ENCODE data around the gene KDM2B.
A peak's percentile ranks its signal among the peaks of the same experiment; 100 is the strongest.

Gene KDM2B

DNA sequence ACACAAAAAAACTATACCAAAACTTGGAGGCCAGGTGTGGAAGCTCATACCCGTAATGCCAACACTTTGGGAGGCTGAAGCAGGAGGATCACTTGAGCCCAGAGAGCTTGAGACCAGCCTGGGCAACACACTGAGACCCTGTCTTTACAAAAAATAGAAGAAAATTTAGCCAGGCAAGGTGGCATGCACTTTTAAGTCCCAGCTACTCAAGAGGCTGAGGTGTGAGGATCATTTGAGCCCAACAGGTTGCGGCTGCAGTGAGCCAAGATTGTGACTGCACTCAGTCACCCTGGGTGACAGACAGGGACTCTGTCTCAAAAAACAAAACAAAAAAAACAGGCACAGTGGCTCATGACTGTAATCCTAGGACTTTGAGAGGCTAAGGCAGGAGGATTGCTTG is 105.5 kb downstream of the KDM2B start:
- no peaks in the 10 kb centered on the region for H3K27me3 ChIP-seq (replicated peaks; ENCODE audit: control insufficient read depth, insufficient read depth, low read length)
- H3K4me3 ChIP-seq (replicated peaks; ENCODE audit: low read depth, low read length): no peak overlapping the region
- no peak for DNase-seq (ENCODE audit: extremely low read depth, insufficient read length)
- TF ChIP-seq, protein P1, sequence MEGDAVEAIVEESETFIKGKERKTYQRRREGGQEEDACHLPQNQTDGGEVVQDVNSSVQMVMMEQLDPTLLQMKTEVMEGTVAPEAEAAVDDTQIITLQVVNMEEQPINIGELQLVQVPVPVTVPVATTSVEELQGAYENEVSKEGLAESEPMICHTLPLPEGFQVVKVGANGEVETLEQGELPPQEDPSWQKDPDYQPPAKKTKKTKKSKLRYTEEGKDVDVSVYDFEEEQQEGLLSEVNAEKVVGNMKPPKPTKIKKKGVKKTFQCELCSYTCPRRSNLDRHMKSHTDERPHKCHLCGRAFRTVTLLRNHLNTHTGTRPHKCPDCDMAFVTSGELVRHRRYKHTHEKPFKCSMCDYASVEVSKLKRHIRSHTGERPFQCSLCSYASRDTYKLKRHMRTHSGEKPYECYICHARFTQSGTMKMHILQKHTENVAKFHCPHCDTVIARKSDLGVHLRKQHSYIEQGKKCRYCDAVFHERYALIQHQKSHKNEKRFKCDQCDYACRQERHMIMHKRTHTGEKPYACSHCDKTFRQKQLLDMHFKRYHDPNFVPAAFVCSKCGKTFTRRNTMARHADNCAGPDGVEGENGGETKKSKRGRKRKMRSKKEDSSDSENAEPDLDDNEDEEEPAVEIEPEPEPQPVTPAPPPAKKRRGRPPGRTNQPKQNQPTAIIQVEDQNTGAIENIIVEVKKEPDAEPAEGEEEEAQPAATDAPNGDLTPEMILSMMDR (IDR thresholded peaks at IDR 0.05; ENCODE audit: insufficient read depth, low read length, poor library complexity, severe bottlenecking): no peak
- peaks cover 1% of the 10 kb centered on the region for H3K36me3 ChIP-seq (ENCODE audit: control insufficient read depth, insufficient read depth, low read length)

DNA sequence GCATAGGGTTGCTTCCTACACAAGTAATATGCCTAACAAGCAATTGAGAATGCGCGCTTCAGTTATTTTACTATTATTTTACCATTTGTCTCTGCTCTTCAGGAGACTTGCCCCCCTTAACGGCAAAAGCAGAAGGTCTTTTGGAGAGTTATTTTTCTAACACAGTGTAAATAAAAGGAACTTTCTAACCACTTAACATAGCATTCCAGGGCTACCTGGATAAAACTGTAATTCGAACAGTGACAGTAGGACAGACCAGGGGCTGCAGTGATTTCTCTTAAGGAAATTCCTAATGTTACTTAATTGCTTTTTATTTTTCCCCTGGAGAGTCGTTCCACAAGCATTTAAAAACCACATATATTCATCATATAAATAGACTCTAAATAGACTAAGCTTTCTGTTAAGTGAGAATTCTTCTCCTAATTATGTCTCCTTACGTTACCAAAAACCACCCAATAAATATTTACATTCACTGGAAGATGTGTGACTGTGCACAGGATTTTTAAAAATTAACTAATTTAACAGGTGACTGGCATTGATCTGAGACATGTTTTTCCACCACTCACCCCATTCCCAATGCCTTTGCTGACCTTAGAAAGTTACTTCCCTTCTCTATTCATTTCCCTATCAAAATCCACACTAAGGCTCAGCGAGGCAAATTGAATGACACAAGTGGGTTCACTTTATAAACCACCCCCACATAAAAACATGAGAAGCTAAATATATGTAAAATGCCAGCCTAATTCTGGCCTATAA is 108.5 kb downstream of the KDM2B start:
- no peaks in the 10 kb centered on the region for H3K27me3 ChIP-seq (replicated peaks; ENCODE audit: control insufficient read depth, insufficient read depth, low read length)
- DNase-seq (ENCODE audit: extremely low read depth, insufficient read length): no peak
- no peak overlapping the region for H3K4me3 ChIP-seq (replicated peaks; ENCODE audit: low read depth, low read length)
- TF ChIP-seq, protein P1 (IDR thresholded peaks at IDR 0.05; ENCODE audit: insufficient read depth, low read length, poor library complexity, severe bottlenecking): no peak
- H3K36me3 ChIP-seq (ENCODE audit: control insufficient read depth, insufficient read depth, low read length): no peaks in the 10 kb centered on the region; the same call in none of the 2 replicates

DNA sequence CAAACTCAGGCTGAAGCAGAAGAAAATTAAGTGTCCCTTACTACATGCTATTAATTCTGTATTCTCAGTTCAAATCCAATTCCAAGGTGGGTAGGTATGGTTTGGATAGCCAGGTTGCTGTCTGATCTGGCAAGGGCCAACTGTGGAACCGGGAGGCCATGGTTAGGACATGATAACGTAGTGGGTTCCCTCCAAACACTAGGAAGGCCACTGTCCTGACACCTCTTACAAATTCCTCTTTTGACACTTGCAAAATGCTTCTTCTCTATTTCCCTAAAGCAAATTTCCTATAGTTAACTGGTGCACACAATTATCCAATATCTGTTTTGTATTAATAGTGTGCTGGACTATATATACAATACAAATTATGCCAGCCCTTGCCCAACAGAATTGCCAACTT is 110.1 kb downstream of the KDM2B start:
- Histone ChIP-seq H3K4me3 (replicated peaks; ENCODE audit: low read depth, low read length) (no peak overlapping the region), H3K36me3 (ENCODE audit: control insufficient read depth, insufficient read depth, low read length) (no peaks in the 10 kb centered on the region; the same call in none of the 2 replicates), H3K27me3 (replicated peaks; ENCODE audit: control insufficient read depth, insufficient read depth, low read length) (no peaks in the 10 kb centered on the region)
- TF ChIP-seq, protein P1 (IDR thresholded peaks at IDR 0.05; ENCODE audit: insufficient read depth, low read length, poor library complexity, severe bottlenecking): no peak
- DNase-seq (ENCODE audit: extremely low read depth, insufficient read length): no peak

DNA sequence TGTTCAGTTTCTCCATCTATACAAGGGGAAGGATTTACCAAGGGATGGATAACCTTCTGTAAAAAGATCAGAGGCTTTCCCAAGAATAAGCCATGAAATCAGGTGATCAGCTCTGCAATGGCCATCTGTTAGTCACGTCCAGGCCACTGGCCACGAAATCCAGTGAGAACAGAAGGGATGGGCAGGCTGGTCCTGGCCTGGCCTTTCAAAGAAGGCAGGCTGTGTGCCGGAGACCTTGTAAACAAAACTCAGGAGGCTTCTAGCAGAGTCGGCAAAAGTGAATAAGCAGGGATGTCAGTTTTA is 112.4 kb downstream of the KDM2B start:
- Histone ChIP-seq H3K4me3 (replicated peaks; ENCODE audit: low read depth, low read length) (no peak overlapping the region), H3K27me3 (replicated peaks; ENCODE audit: control insufficient read depth, insufficient read depth, low read length) (no peaks in the 10 kb centered on the region), H3K36me3 (ENCODE audit: control insufficient read depth, insufficient read depth, low read length) (peaks cover 6% of the 10 kb centered on the region)
- TF ChIP-seq, protein P1 (IDR thresholded peaks at IDR 0.05; ENCODE audit: insufficient read depth, low read length, poor library complexity, severe bottlenecking): no peak
- no peak for DNase-seq (ENCODE audit: extremely low read depth, insufficient read length)

DNA sequence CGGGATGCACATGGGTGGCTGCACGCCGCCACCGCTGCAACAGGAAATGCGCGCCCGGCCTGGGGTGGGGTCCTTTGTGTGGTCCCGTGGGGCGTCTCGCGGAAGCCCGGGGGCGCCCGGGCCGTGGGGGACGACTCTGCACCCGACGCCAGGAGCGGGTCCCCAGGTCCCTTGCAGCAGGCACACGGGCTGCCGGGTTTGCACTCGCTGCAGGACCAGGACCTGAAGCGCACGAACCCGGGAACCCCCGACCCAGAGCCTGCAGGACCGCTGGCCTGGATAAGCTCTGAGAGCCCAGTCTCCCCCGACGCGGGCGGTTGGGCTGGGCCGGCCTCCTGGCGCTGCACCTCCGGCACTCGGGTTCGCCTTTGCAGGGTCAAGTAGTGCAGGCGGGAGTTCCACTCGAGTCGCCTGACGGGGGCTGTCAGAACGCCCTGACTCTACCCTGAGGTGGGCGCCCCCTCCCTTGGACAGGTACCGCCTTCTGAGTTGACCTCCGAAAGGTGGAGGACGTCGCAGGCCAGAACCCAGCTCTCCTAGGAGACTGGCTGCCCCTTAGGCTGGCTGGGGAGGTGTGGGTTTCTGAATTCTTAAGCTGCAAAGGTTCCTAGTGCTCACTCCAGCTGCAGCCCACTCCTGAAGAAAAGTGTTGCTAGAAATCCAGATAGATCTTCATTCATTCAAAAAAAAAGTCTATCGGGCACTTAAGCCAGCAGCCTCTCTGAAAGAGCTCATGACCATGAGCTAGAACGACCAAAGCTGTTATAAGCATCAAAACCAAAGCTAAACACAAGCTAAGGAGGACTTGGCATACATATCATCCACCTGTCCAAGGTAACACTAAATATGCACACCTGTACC is 113.0 kb downstream of the KDM2B start:
- DNase-seq (ENCODE audit: extremely low read depth, insufficient read length): no peak
- Histone ChIP-seq H3K27me3 (replicated peaks; ENCODE audit: control insufficient read depth, insufficient read depth, low read length) (no peaks in the 10 kb centered on the region), H3K4me3 (replicated peaks; ENCODE audit: low read depth, low read length) (peak overlapping the region; percentile 65), H3K36me3 (ENCODE audit: control insufficient read depth, insufficient read depth, low read length) (peaks cover 6% of the 10 kb centered on the region)
- TF ChIP-seq, protein P1 (IDR thresholded peaks at IDR 0.05; ENCODE audit: insufficient read depth, low read length, poor library complexity, severe bottlenecking): no peak

Measured in GM06990 (cell line).